DMS114 treated with DMSO at 0.1 percent for 48 hours (cell line): ENCODE measurements around the gene SELL.
"Not testable (repeated sequence)": the region's sequence is repeated elsewhere in the genome, so short reads cannot be mapped to it uniquely, and the experiment has no call there.

Experiments used
- DNase-seq: peaks from one replicate; lab custom pipeline; 2025; ENCODE audit not compliant: unreplicated experiment; lab: John Stamatoyannopoulos, UW

The SELL gene

GRCh38 chr1:169670244-169670643 is 41.2 kb downstream of the SELL start:
- DNase-seq, result not testable (repeated sequence)

DNA sequence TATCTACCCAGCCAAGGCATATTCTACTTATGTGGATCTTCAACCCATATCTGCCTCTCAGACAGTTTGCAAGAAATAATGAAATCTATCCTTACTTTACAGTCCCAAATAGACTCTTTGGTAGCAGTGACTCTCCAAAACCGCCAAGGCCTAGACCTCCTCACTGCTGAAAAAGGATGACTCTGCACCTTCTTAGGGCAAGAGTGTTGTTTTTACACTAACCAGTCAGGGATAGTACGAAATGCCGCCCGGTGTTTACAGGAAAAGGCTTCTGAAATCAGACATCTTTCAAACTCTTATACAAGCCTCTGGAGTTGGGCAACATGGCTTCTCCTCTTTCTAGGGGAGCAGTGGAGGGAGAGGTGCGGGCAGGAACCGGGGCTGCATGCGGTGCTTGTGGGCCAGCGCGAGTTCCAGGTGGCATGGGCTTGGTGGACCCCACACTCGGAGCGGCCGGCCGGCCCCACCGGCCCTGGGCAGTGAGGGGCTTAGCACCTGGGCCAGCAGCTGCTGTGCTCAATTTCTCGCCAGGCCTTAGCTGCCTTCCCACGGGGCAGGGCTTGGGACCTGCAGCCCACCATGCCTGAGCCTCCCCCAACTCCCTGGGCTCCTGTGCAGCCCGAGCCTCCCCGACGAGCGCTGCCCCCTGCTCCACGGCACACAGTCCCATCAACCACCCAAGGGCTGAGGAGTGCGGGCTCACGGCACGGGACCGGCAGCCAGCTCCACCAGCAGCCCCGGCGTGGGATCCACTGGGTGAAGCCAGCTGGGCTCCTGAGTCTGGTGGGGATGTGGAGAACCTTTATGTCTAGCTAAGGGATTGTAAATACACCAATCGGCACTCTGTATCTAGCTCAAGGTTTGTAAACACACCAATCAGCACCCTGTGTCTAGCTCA is 43.5 kb downstream of the SELL start:
- not testable (repeated sequence) for DNase-seq

DNA sequence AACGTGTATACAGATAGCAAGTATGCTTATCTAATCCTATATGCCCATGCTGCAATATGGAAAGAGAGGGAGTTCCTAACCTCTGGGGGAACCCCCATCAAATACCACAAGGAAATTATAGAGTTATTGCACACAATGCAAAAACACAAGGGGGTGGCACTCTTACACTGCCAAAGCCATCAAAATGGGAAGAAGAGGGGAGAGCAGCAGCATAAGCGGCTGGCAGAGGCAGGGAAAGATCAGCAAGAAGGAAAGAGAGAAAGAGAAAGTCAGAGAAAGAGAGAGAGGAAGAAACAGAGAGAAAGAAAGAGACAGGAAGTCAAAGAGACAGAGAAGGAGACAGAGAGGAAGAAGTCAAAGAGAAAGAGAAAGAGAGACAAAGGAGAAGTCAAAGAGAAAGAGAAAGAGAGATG is 44.2 kb downstream of the SELL start:
- not testable (repeated sequence) for DNase-seq

GRCh38 chr1:169662680-169663079 is 48.7 kb downstream of the SELL start:
- DNase-seq, result not testable (repeated sequence)

DNA sequence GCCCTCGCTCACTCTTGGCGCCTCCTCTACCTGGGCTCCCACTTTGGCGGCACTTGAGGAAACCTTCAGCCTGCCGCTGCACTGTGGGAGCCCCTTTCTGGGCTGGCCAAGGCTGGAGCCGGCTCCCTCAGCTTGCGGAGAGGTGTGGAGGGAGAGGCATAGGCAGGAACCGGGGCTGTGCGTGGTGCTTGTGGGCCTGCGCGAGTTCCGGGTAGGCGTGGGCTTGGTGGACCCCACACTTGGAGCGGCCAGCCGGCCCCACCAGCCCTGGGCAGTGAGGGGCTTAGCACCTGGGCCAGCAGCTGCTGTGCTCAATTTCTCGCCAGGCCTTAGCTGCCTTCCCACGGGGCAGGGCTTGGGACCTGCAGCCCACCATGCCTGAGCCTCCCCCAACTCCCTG is 50.4 kb downstream of the SELL start:
- DNase-seq, result not testable (repeated sequence)

GRCh38 chr1:169658777-169659176 is 52.6 kb downstream of the SELL start:
- not testable (repeated sequence) for DNase-seq

- no peak for DNase-seq
Measured at GRCh38 chr1:169653873-169654272, 57.5 kb downstream of the SELL start.

- DNase-seq, result no peak
Measured at GRCh38 chr1:169651035-169651434, 60.4 kb downstream of the SELL start.

- no peak for DNase-seq
Measured at GRCh38 chr1:169650551-169650950, 60.9 kb downstream of the SELL start.

GRCh38 chr1:169648709-169649108 is 62.7 kb downstream of the SELL start:
- no peak for DNase-seq

- no peak for DNase-seq
Measured at GRCh38 chr1:169648187-169648586, 63.2 kb downstream of the SELL start.

DNA sequence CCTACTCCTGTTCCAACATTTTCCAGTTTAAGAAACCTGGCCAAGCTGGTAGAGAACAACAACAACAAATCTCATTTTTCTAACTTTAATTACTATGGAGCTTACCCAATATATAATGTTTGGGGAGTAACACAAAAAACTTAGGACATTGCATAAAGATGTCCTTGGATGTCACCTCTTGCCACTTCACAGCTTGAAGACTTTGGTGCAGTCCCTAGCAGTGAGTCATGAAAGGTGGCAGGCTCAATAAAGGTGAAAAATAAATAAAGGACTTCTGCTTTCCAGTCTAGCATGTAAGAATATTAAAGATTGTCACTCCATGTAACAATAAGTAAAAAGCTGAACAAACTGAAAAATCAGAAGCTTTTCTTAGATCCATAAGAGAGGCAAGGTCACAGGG is 63.9 kb downstream of the SELL start:
- DNase-seq, result no peak

GRCh38 chr1:169644297-169644696 is 67.1 kb downstream of the SELL start:
- no peak for DNase-seq
